Measurements from ENCODE around the gene RNLS. TPM values are rescaled to one million over a fixed set of nuclear protein-coding genes. Genes with fewer than 3 reads are reported as not detected.

RNLS gene
- total RNA-seq, 1 experiment from 2014 or later, result not detected

- POLR2A ChIA-PET, result interaction anchor here (1.2 kb wide), 1 partner anchor 514 kb away, joined by 3 read pairs; no protein-coding TSS in a partner anchor
- Mint-ChIP-seq H3K9me3 (ENCODE audit: unreplicated experiment) (no peaks in the 10 kb centered on the region), H3K4me3 (ENCODE audit: unreplicated experiment) (no peak overlapping the region), H3K27ac (ENCODE audit: low read depth, unreplicated experiment) (no peak overlapping the region), H3K27me3 (ENCODE audit: insufficient read depth, unreplicated experiment) (no peaks in the 10 kb centered on the region), H3K36me3 (ENCODE audit: insufficient read depth, unreplicated experiment) (no peaks in the 10 kb centered on the region), H3K4me1 (ENCODE audit: insufficient read depth, unreplicated experiment) (peaks cover 13% of the 10 kb centered on the region)
- CTCF ChIA-PET, result interaction anchor here (0.6 kb wide), 1 partner anchor 383 kb away, joined by 5 read pairs; no protein-coding TSS in a partner anchor
- no TSS peak for BruUV-seq (replicated peaks)
- intact Hi-C loops (cut with micrococcal nuclease), result no loop called here
- TF ChIP-seq, protein P1, sequence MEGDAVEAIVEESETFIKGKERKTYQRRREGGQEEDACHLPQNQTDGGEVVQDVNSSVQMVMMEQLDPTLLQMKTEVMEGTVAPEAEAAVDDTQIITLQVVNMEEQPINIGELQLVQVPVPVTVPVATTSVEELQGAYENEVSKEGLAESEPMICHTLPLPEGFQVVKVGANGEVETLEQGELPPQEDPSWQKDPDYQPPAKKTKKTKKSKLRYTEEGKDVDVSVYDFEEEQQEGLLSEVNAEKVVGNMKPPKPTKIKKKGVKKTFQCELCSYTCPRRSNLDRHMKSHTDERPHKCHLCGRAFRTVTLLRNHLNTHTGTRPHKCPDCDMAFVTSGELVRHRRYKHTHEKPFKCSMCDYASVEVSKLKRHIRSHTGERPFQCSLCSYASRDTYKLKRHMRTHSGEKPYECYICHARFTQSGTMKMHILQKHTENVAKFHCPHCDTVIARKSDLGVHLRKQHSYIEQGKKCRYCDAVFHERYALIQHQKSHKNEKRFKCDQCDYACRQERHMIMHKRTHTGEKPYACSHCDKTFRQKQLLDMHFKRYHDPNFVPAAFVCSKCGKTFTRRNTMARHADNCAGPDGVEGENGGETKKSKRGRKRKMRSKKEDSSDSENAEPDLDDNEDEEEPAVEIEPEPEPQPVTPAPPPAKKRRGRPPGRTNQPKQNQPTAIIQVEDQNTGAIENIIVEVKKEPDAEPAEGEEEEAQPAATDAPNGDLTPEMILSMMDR (IDR thresholded peaks at IDR 0.05; ENCODE audit: unreplicated experiment), result no peak
- DNase-seq (ENCODE audit: unreplicated experiment), result no peak
Measured at GRCh38 chr10:88427024-88427423, 156.1 kb downstream of the RNLS start.

DNA sequence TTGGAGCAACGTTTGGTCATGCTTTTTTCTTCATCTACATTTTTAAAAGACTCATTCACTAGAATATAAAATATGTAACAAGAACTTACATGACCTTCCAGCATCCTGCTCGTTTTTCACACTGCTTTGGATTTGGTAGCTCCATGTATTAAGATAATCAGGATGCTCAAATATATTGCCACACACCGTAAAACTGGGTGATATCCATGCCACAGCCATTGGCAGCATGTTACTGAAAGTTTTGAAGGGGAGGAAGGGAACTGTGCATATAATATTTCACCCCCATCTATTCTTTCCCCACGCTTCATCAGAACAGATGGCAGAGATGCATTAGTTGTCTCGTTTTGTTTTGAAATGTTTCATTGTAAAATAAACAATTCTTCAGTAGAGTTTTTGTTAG, 158.2 kb downstream of the RNLS start:
- ChIA-PET CTCF (interaction anchor here (0.7 to 0.9 kb wide), 3 partner anchors 129 to 333 kb away, joined by 3 to 4 read pairs (median 3); no protein-coding TSS in a partner anchor), POLR2A (interaction anchor here (0.7 kb wide), 2 partner anchors 15 to 49 kb away, joined by 3 read pairs; no protein-coding TSS in a partner anchor)
- no peak overlapping the region for H3K27ac Mint-ChIP-seq (ENCODE audit: low read depth, unreplicated experiment)
- no peaks in the 10 kb centered on the region for H3K36me3 Mint-ChIP-seq (ENCODE audit: insufficient read depth, unreplicated experiment)
- TF ChIP-seq, protein P1 (IDR thresholded peaks at IDR 0.05; ENCODE audit: unreplicated experiment), result no peak
- H3K9me3 Mint-ChIP-seq (ENCODE audit: unreplicated experiment), result no peaks in the 10 kb centered on the region
- intact Hi-C loops (cut with micrococcal nuclease), result no loop called here
- BruUV-seq (replicated peaks), result no TSS peak
- no peak overlapping the region for H3K4me3 Mint-ChIP-seq (ENCODE audit: unreplicated experiment)
- peaks cover 13% of the 10 kb centered on the region for H3K4me1 Mint-ChIP-seq (ENCODE audit: insufficient read depth, unreplicated experiment)
- no peaks in the 10 kb centered on the region for H3K27me3 Mint-ChIP-seq (ENCODE audit: insufficient read depth, unreplicated experiment)
- no peak for DNase-seq (ENCODE audit: unreplicated experiment)

DNA sequence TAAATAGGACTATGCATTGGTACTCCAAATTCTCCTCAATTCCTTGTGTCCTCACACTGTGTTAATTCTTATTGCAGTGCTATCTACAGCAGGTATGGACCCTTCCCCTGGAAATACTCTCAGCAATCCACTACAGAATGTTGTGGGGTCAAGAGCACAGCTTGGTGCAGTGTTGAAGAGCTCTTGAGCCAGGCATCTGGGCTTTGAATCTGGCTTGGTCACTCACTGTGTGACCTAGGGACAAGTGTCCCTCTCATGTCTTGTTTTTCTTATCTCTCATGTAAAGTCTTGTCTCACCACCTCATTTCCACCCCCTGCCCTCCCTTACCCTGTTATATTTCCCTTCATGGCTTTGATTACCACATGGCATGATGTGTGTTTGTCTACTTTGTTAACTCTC, 159.4 kb downstream of the RNLS start:
- BruUV-seq (replicated peaks), result no TSS peak
- TF ChIP-seq, protein P1 (IDR thresholded peaks at IDR 0.05; ENCODE audit: unreplicated experiment), result no peak
- CTCF ChIA-PET, result interaction anchor here (1.2 kb wide), 1 partner anchor 30 kb away, joined by 6 read pairs; no protein-coding TSS in a partner anchor
- Mint-ChIP-seq H3K27ac (ENCODE audit: low read depth, unreplicated experiment) (no peak overlapping the region), H3K4me1 (ENCODE audit: insufficient read depth, unreplicated experiment) (peaks cover 9% of the 10 kb centered on the region), H3K27me3 (ENCODE audit: insufficient read depth, unreplicated experiment) (no peaks in the 10 kb centered on the region), H3K36me3 (ENCODE audit: insufficient read depth, unreplicated experiment) (no peaks in the 10 kb centered on the region), H3K4me3 (ENCODE audit: unreplicated experiment) (no peak overlapping the region), H3K9me3 (ENCODE audit: unreplicated experiment) (no peaks in the 10 kb centered on the region)
- POLR2A ChIA-PET, result interaction anchor here (0.7 kb wide), 1 partner anchor 12 kb away, joined by 4 read pairs; no protein-coding TSS in a partner anchor
- intact Hi-C loops (cut with micrococcal nuclease), result no loop called here
- DNase-seq (ENCODE audit: unreplicated experiment), result no peak

GRCh38 chr10:88421590-88421989, 161.5 kb downstream of the RNLS start:
- no TSS peak for BruUV-seq (replicated peaks)
- Mint-ChIP-seq H3K36me3 (ENCODE audit: insufficient read depth, unreplicated experiment) (no peaks in the 10 kb centered on the region), H3K27ac (ENCODE audit: low read depth, unreplicated experiment) (no peak overlapping the region), H3K4me1 (ENCODE audit: insufficient read depth, unreplicated experiment) (no peaks in the 10 kb centered on the region), H3K27me3 (ENCODE audit: insufficient read depth, unreplicated experiment) (no peaks in the 10 kb centered on the region), H3K4me3 (ENCODE audit: unreplicated experiment) (no peak overlapping the region), H3K9me3 (ENCODE audit: unreplicated experiment) (no peaks in the 10 kb centered on the region)
- no peak for DNase-seq (ENCODE audit: unreplicated experiment)
- CTCF ChIA-PET, result interaction anchor here (0.9 to 1.6 kb wide), 2 partner anchors 32 to 33 kb away, joined by 3 to 4 read pairs; no protein-coding TSS in a partner anchor
- TF ChIP-seq, protein P1 (IDR thresholded peaks at IDR 0.05; ENCODE audit: unreplicated experiment), result no peak
- intact Hi-C loops (cut with micrococcal nuclease), result no loop called here
- POLR2A ChIA-PET, result no interaction called here
